ENCODE measurements around the gene LIF. TPM values are rescaled to one million over a fixed set of nuclear protein-coding genes. Genes with fewer than 3 reads are reported as not detected.

The LIF gene
- total RNA-seq, 1 experiment from 2014 or later = 75.4 TPM

DNA sequence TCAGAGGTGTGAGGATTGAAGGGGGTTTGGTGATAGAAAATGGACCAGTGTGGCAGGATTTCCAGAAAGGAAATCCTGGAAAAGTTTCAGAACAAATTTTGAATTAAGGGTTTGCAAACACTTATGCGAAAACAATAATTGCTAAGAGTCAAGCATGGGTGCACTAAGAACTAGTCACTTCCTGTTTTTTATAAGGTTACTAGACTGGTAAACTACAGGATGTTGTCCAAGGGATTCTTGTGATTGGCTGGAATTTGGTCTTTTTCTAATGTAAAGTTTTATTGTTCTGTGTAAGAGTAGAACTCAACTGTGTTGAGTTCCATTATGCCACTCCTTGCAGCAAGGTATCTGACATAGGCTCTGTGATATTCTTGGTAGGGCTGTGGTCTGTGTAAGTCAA is 54.1 kb downstream of the LIF start:
- CTCF ChIA-PET = no interaction called here
- Histone ChIP-seq H3K27ac (ENCODE audit: low read depth, low read length) (no peak overlapping the region), H3K4me1 (ENCODE audit: control insufficient read depth in 1 of 2, insufficient read depth in 2 of 2, low read length in 2 of 2) (peaks cover 22 to 48% of the 10 kb centered on the region in 2 experiments), H3K4me3 (replicated peaks in 1 of 2; ENCODE audit: low read depth in 1 of 2, low read length in 2 of 2) (no peak overlapping the region), H3K27me3 (ENCODE audit: insufficient read depth, low read length) (no peaks in the 10 kb centered on the region), H3K9me3 (ENCODE audit: control insufficient read depth in 1 of 2, insufficient read depth in 1 of 2, low read depth in 1 of 2, low read length in 2 of 2) (no peaks in the 10 kb centered on the region), H3K79me2 (ENCODE audit: insufficient read depth, low read length) (no peaks in the 10 kb centered on the region), H4K20me1 (ENCODE audit: insufficient read depth) (no peaks in the 10 kb centered on the region), H3K9me2 (ENCODE audit: insufficient read depth) (no peaks in the 10 kb centered on the region), H3K36me3 (ENCODE audit: control insufficient read depth in 1 of 2, insufficient read depth in 2 of 2, low read length in 2 of 2) (no peaks in the 10 kb centered on the region), H3K9ac (ENCODE audit: low read length) (no peak overlapping the region), H3K4me2 (ENCODE audit: low read length) (no peak overlapping the region), H2AFZ (ENCODE audit: low read depth, low read length, poor library complexity, severe bottlenecking) (no peak overlapping the region)
- RAD21 ChIA-PET (ENCODE audit: low non-redundant PET in 1 of 2, low total read pairs in 2 of 2, uncharacterized antibody in 2 of 2, unreplicated experiment in 2 of 2) = no interaction called here
- DNase-seq (ENCODE audit: low read depth, low spot score) (no peak), ATAC-seq (no peak)
- POLR2A ChIA-PET = interaction anchor here (2.6 kb wide), 1 partner anchor 10 kb away, joined by 8 read pairs; no protein-coding TSS in a partner anchor
- intact Hi-C loops (cut with micrococcal nuclease) = no loop called here
- no peak for TF ChIP-seq TCF7L2 (IDR thresholded peaks at IDR 0.05; ENCODE audit: borderline replicate concordance, extremely low read depth, insufficient read depth, insufficient read length)
- TF ChIP-seq SP1 (IDR thresholded peaks at IDR 0.05; ENCODE audit: low read depth) = no peak
- TF ChIP-seq EZH2 (IDR thresholded peaks at IDR 0.05) = no peak
- no peak for TF ChIP-seq MAX (IDR thresholded peaks at IDR 0.05)
- TF ChIP-seq EGR1 (IDR thresholded peaks at IDR 0.05; ENCODE audit: low read depth) = no peak
- no peak for TF ChIP-seq ZBTB33 (IDR thresholded peaks at IDR 0.05; ENCODE audit: extremely low read depth, insufficient replicate concordance, low read length)
- TF ChIP-seq ATF3 (IDR thresholded peaks at IDR 0.05) = no peak
- TF ChIP-seq ZFX (IDR thresholded peaks at IDR 0.05) = no peak
- TF ChIP-seq REST (IDR thresholded peaks at IDR 0.05; ENCODE audit: low read depth) = no peak
- no peak for TF ChIP-seq RAD21 (IDR thresholded peaks at IDR 0.05; ENCODE audit: low read depth)
- BruUV-seq (replicated peaks) = no TSS peak
